ENCODE data around the gene RAB5IF.

DNA sequence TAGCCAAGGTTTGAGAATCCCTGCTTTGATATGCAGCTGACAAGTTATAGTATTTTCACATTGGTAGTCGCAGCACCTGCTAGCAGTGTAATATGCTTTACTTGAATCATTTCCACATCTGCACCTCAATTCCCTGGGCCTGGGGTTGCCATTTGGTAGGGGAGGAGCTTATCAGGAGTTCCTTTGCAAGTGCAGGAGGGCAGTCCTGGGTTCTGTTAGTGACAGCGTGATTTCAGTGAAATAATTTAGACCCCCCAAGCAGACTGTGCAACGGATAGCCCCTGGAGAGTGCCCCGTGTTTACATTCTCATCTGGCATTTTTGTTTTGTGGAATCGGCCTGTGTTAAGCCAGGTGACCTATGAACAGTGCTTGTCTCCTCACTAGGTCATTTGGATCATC lies 6.0 kb downstream of the RAB5IF start:
- TF ChIP-seq RAD21 (IDR thresholded peaks at IDR 0.05; ENCODE audit: low read length) = no peak
- TF ChIP-seq POLR2A (IDR thresholded peaks at IDR 0.05; ENCODE audit: low read depth, low read length) = no peak
- no peak for TF ChIP-seq CTCF (conservative IDR thresholded peaks at IDR 0.05; ENCODE audit: low read depth, low read length)
- TF ChIP-seq SMC3 (IDR thresholded peaks at IDR 0.05; ENCODE audit: low read depth, low read length) = no peak
- no peak for TF ChIP-seq BHLHE40 (IDR thresholded peaks at IDR 0.05; ENCODE audit: low read depth, low read length)
- no peak for TF ChIP-seq CEBPB (IDR thresholded peaks at IDR 0.05; ENCODE audit: low read depth, low read length)
- no peak for TF ChIP-seq FOS (IDR thresholded peaks at IDR 0.05; ENCODE audit: low read depth, low read length)
- no peak for TF ChIP-seq MAFK (IDR thresholded peaks at IDR 0.05; ENCODE audit: low read depth, low read length)
- no peak for TF ChIP-seq MAZ (IDR thresholded peaks at IDR 0.05; ENCODE audit: borderline replicate concordance, low read depth, low read length)
- TF ChIP-seq, protein P1, sequence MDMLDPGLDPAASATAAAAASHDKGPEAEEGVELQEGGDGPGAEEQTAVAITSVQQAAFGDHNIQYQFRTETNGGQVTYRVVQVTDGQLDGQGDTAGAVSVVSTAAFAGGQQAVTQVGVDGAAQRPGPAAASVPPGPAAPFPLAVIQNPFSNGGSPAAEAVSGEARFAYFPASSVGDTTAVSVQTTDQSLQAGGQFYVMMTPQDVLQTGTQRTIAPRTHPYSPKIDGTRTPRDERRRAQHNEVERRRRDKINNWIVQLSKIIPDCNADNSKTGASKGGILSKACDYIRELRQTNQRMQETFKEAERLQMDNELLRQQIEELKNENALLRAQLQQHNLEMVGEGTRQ (IDR thresholded peaks at IDR 0.05; ENCODE audit: low read depth, low read length) = no peak
- no peak for TF ChIP-seq RFX5 (IDR thresholded peaks at IDR 0.05; ENCODE audit: low read depth, low read length)
